IPS-20b (cell line): Measurements from ENCODE around the gene STARD8.
"Not testable (repeated sequence)": the region's sequence is repeated elsewhere in the genome, so short reads cannot be mapped to it uniquely, and the experiment has no call there.

Experiments
- H3K27ac ChIP-seq: one replicate; pipeline ENCODE4 v1.5.1; 2013; ENCODE audit warnings: low read length
- H3K27me3 ChIP-seq: 2 replicates; pipeline ENCODE4 v1.6.1; 2013; ENCODE audit warnings: mild to moderate bottlenecking, low read length, inconsistent platforms; ENCODE audit not compliant: insufficient read depth
- H3K36me3 ChIP-seq: 2 replicates; pipeline ENCODE4 v1.6.1; 2013; ENCODE audit warnings: low read depth, mild to moderate bottlenecking, inconsistent platforms, low read length, moderate library complexity; ENCODE audit not compliant: insufficient read depth
- H3K4me1 ChIP-seq: 2 replicates; pipeline ENCODE4 v1.6.1; 2013; ENCODE audit warnings: mild to moderate bottlenecking, control low read depth, inconsistent platforms, low read length, moderate library complexity; ENCODE audit not compliant: insufficient read depth
- H3K4me3 ChIP-seq: 2 replicates; pipeline ENCODE4 v1.5.1; 2013; ENCODE audit warnings: mild to moderate bottlenecking, low read length, inconsistent platforms
- H3K9ac ChIP-seq: 2 replicates; pipeline ENCODE4 v1.6.1; 2013; ENCODE audit warnings: low read depth, mild to moderate bottlenecking, inconsistent platforms, low read length, moderate library complexity
- H3K9me3 ChIP-seq: 2 replicates; pipeline ENCODE4 v1.6.1; 2013; ENCODE audit warnings: mild to moderate bottlenecking, low read depth, low read length, inconsistent platforms; ENCODE audit not compliant: insufficient read depth

Gene STARD8

GRCh38 chrX:68647156-68647957 is at the start of gene STARD8:
STARD8 (plus strand) TSS chrX:68647666; CDS start chrX:68647883, 217 bp downstream.
- no peaks in the 10 kb centered on the region for H3K9me3 ChIP-seq
- no peak within 1 kb of the TSS for H3K27ac ChIP-seq
- H3K4me3 ChIP-seq: peak within 1 kb of the TSS; percentile 52; the same call in 1 of the 2 replicates
- no peak within 1 kb of the TSS for H3K9ac ChIP-seq
- peaks cover 8% of the 10 kb centered on the region for H3K27me3 ChIP-seq
- no peaks in the 10 kb centered on the region for H3K36me3 ChIP-seq
- peaks cover 9% of the 10 kb centered on the region; the same call in 1 of the 2 replicates for H3K4me1 ChIP-seq

- H3K4me1 ChIP-seq: no peaks in the 10 kb centered on the region
- no peaks in the 10 kb centered on the region for H3K27me3 ChIP-seq
- no peaks in the 10 kb centered on the region for H3K36me3 ChIP-seq
- no peak overlapping the region for H3K9ac ChIP-seq
- H3K27ac ChIP-seq: no peak overlapping the region
- no peaks in the 10 kb centered on the region for H3K9me3 ChIP-seq
- no peak overlapping the region for H3K4me3 ChIP-seq
These were observed 48.6 kb upstream of the STARD8 start for GRCh38 chrX:68598841-68599240.

GRCh38 chrX:68599256-68600152 is 48.0 kb upstream of the STARD8 start:
- H3K9ac ChIP-seq: no peak overlapping the region
- H3K27ac ChIP-seq: no peak overlapping the region
- no peaks in the 10 kb centered on the region for H3K27me3 ChIP-seq
- no peaks in the 10 kb centered on the region for H3K4me1 ChIP-seq
- no peaks in the 10 kb centered on the region for H3K36me3 ChIP-seq
- no peaks in the 10 kb centered on the region for H3K9me3 ChIP-seq
- H3K4me3 ChIP-seq: no peak overlapping the region

GRCh38 chrX:68604216-68604615 is 43.2 kb upstream of the STARD8 start:
- H3K27ac ChIP-seq, H3K9me3 ChIP-seq, H3K9ac ChIP-seq, H3K27me3 ChIP-seq, H3K4me1 ChIP-seq, H3K4me3 ChIP-seq, H3K36me3 ChIP-seq: not testable (repeated sequence)

- not testable (repeated sequence) for H3K36me3 ChIP-seq, H3K4me1 ChIP-seq, H3K9me3 ChIP-seq, H3K27me3 ChIP-seq, H3K4me3 ChIP-seq, H3K27ac ChIP-seq, H3K9ac ChIP-seq
These were observed 32.7 kb upstream of the STARD8 start for GRCh38 chrX:68614733-68615132.

GRCh38 chrX:68627986-68628385 is 19.5 kb upstream of the STARD8 start:
- Histone ChIP-seq H3K9me3 (no peaks in the 10 kb centered on the region), H3K27ac (no peak overlapping the region), H3K4me1 (no peaks in the 10 kb centered on the region)

GRCh38 chrX:68629936-68630335 is 17.5 kb upstream of the STARD8 start:
- H3K9ac ChIP-seq, H3K27ac ChIP-seq, H3K4me1 ChIP-seq, H3K9me3 ChIP-seq, H3K27me3 ChIP-seq, H3K36me3 ChIP-seq, H3K4me3 ChIP-seq: not testable (repeated sequence)

More at GRCh38 chrX:68627986-68628385, 19.5 kb upstream of the STARD8 start:
- Histone ChIP-seq H3K36me3 (no peaks in the 10 kb centered on the region), H3K4me3 (no peak overlapping the region), H3K9ac (no peak overlapping the region), H3K27me3 (no peaks in the 10 kb centered on the region)

GRCh38 chrX:68631336-68631735 is 16.1 kb upstream of the STARD8 start:
- H3K4me1 ChIP-seq: no peaks in the 10 kb centered on the region
- no peaks in the 10 kb centered on the region for H3K27me3 ChIP-seq
- H3K27ac ChIP-seq: no peak overlapping the region
- H3K36me3 ChIP-seq: no peaks in the 10 kb centered on the region
- H3K9me3 ChIP-seq: no peaks in the 10 kb centered on the region
- no peak overlapping the region for H3K9ac ChIP-seq
- H3K4me3 ChIP-seq: no peak overlapping the region

GRCh38 chrX:68632491-68632890 is 15.0 kb upstream of the STARD8 start:
- Histone ChIP-seq H3K36me3 (no peaks in the 10 kb centered on the region), H3K27me3 (no peaks in the 10 kb centered on the region), H3K9ac (no peak overlapping the region), H3K4me3 (no peak overlapping the region), H3K9me3 (no peaks in the 10 kb centered on the region), H3K4me1 (no peaks in the 10 kb centered on the region), H3K27ac (no peak overlapping the region)

- Histone ChIP-seq H3K9me3 (no peaks in the 10 kb centered on the region), H3K4me3 (no peak overlapping the region), H3K36me3 (no peaks in the 10 kb centered on the region), H3K4me1 (no peaks in the 10 kb centered on the region), H3K27ac (no peak overlapping the region), H3K27me3 (no peaks in the 10 kb centered on the region), H3K9ac (no peak overlapping the region)
These were observed 13.5 kb upstream of the STARD8 start for GRCh38 chrX:68633981-68634380.

GRCh38 chrX:68634649-68635227 is 12.7 kb upstream of the STARD8 start:
- H3K4me1 ChIP-seq: no peaks in the 10 kb centered on the region

More at GRCh38 chrX:68634649-68635227, 12.7 kb upstream of the STARD8 start:
- Histone ChIP-seq H3K36me3 (no peaks in the 10 kb centered on the region), H3K27me3 (no peaks in the 10 kb centered on the region), H3K9me3 (no peaks in the 10 kb centered on the region), H3K9ac (no peak overlapping the region), H3K27ac (no peak overlapping the region), H3K4me3 (no peak overlapping the region)
